Pulmonary artery endothelial cell (primary cell): ENCODE results near the gene UBR7. TPM values are rescaled to one million over a fixed set of nuclear protein-coding genes. Genes with fewer than 3 reads are reported as not detected.

Experiments
- DNase-seq: peaks from one replicate; pipeline ENCODE4 v3.0.0-alpha.2; 2011; ENCODE audit warnings: low read depth, low spot score
- total RNA-seq: library from RNA; depleted of rRNA; stranded (reverse); fragments of >200 nt; gene quantifications from 2 replicates; pipeline ENCODE4 v1.2.3, GENCODE V29; 2014

UBR7 gene
- total RNA-seq, 1 donor from 2014 or later = 46.1 TPM

- no peak for DNase-seq
Observed at GRCh38 chr14:93249128-93249831, 42.2 kb downstream of the UBR7 start.

GRCh38 chr14:93262446-93262845, 55.4 kb downstream of the UBR7 start:
- DNase-seq = no peak

- no peak for DNase-seq
Observed at GRCh38 chr14:93263416-93263815, 56.4 kb downstream of the UBR7 start.

- DNase-seq = no peak
Observed at GRCh38 chr14:93266127-93266526, 59.1 kb downstream of the UBR7 start.

GRCh38 chr14:93267149-93267711, 60.2 kb downstream of the UBR7 start:
- no peak for DNase-seq

- no peak for DNase-seq
Observed at GRCh38 chr14:93268406-93268805, 61.4 kb downstream of the UBR7 start.

- DNase-seq = no peak
Observed at GRCh38 chr14:93269341-93270068, 62.4 kb downstream of the UBR7 start.

GRCh38 chr14:93271111-93271510, 64.1 kb downstream of the UBR7 start:
- DNase-seq = no peak

- no peak for DNase-seq
Observed at GRCh38 chr14:93274055-93274806, 67.2 kb downstream of the UBR7 start.

GRCh38 chr14:93276031-93276716, 69.1 kb downstream of the UBR7 start:
- no peak for DNase-seq

Other genes starting within 250 kb of the UBR7 start
- gene ITPK1, start 91.3 kb upstream of the UBR7 start, total RNA-seq = 28.1 and 47.6 TPM in 2 replicates
- 16.4 and 20.8 TPM in 2 replicates for gene MOAP1, start 22.4 kb upstream of the UBR7 start, total RNA-seq
- 13.5 and 14.0 TPM in 2 replicates for gene LYSET, start 21.9 kb upstream of the UBR7 start, total RNA-seq
- gene GON7, start 191 bp upstream of the UBR7 start, total RNA-seq = 16.6 and 18.7 TPM in 2 replicates
- 31.1 and 32.6 TPM in 2 replicates for gene BTBD7, start 125.8 kb downstream of the UBR7 start, total RNA-seq
- gene COX8C, start 139.9 kb downstream of the UBR7 start, total RNA-seq = not detected in 2 replicates
- under 0.01 TPM in 1 of 2 replicates, not detected in the other for gene UNC79, start 223.7 kb downstream of the UBR7 start, total RNA-seq